GM21825 (cell line): ENCODE measurements around the gene HCFC2.

Experiments used
- ATAC-seq: cut with Tn5 transposase; IDR thresholded peaks from one replicate; pipeline ENCODE4 v1.9.1; 2021; ENCODE audit warnings: mild to moderate bottlenecking, moderate library complexity; ENCODE audit not compliant: unreplicated experiment

HCFC2 gene

DNA sequence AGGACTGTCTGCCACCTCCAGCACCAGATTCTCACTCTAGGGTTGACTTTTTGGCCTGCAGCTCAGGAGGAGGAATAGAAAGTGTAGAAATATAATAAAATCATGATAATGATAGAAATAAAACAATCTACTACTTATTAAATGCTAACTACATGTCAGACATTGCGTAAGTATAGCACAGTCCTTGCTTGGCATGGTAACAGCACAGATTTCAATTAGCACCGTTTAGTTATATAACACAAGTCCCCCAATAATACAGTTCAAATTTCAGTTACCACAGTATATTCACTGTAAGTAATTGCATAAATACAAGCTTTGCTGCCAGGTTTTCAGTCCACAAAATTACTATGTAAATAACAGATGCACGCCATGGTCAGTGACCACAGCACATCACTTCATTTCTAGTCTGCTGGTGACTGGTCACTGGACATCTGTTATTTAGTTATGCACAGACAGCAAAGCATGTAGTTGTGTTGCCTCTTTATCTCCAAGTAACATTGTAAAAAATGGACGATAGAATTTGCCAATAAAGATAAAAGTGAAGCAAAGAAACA is 7.8 kb upstream of the HCFC2 start:
- no peak for ATAC-seq

DNA sequence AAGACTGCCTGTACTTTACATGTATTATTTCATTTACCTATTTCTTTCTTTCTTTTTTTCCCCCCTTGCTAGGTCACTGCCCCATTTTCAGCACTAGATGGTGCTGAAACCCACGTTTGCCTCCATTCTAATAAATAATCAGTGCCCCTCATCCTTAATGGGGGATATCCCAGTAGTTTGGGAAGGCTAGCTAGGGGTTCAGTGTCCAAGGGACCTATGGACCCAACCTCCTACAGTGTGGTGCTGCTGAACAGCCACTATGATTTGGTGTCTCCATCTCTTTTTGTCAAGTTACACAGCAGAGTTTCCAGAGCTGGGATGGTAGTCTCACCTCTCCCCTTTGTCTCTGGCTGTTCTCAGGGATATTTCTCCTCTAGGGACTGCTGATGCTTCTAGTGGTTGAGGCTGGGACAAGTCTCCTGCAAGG is 6.5 kb upstream of the HCFC2 start:
- ATAC-seq, result no peak

DNA sequence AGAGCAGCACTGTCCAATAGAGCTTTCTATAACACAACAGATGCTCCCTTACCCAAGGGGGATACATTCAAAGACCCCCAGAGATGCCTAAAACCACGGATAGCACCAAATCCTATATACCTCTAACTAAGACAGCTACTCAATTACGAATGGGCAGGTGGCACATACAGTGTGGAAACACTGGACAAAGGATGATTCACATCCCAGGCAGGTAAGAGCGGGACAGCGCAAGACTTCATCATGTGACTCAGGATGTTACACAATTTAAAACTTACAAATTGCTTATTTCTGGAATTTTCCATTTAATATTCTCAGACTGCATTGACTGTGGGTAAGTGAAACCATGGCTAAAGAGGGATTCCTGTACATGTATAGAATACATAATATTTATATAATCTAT is 5.5 kb upstream of the HCFC2 start:
- ATAC-seq, result no peak

DNA sequence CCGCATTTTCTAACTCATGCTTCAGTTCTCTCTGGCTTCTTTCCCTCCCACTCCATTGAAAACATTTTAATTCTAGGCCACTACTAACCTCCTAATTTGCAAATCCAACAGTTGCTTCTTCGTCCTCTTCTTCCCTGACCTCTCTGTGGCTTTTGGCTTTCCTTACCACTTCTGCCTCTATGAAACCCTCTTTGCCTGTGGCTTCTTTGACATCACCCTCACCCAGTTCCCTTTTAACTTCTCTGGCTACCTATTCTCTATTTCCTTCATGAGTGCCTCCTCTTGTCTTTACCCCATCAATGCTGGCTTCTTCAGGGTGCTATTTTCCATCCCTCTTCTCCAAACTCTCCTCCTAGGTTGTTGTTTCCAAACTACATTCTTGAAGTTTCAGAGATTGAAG is 4.4 kb upstream of the HCFC2 start:
- no peak for ATAC-seq

DNA sequence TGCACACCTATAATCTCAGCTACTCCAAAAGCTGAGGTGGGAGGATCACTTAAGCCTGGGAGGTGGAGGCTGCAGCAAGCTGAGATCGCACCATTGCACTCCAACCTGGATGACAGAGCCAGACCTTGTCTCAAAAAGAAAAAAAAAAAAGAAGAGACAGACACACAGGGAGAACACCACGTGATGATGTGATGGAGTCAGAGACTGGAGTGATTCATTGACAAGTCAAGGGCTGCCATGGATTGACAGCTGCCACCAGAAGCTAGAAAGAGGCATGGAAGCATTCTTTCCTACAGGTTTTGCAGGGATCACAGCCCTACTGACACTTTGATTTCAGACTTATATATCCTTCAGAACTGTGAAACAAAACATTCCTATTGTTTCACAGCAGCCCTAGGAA is 3.5 kb upstream of the HCFC2 start:
- ATAC-seq, result no peak

DNA sequence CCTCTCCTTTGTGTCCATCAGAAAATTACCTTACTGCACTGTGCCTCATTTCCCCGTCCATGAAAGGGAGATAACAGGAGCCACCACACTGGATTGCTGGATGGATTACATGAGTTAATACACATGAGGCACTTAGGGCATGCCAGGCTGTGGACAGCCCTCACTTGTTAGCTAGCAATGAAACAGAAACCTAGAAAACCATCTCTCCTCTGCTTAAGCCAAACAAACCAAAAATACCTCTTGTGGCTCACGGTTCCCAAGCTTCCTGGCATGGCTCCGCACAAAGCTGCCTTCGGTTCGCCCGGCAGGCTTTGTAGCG is 660 bp upstream of the HCFC2 start:
- ATAC-seq, result peak; percentile 28

DNA sequence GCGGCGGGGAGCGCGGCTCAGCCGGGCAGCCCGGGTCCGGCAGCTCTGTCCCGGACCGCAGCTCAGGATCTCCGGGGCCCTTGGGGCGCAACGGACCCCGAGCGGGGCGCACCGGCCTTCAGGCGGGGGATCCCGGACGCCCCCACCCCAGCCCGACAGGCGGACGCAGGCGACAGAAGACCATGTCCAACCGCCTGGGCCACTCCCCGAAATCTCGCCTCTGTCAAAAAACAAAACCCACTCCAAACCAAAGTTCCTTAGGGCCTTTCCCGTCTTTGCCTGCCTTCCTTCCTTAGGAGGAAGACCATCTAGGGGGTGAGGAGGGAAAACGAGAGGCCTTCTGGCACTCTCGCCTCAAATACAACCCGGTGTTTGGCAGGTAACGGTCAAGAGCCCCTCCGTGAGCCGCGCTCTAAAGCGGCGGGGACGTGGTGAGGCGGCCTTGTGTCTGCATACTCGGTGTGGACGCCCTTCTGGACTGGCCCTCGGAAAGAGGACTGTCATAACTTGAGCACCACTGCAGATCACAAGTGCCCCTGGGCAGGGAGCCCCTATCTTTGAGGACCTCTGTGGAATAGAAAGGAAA is 604 bp downstream of the HCFC2 start:
- no peak for ATAC-seq

DNA sequence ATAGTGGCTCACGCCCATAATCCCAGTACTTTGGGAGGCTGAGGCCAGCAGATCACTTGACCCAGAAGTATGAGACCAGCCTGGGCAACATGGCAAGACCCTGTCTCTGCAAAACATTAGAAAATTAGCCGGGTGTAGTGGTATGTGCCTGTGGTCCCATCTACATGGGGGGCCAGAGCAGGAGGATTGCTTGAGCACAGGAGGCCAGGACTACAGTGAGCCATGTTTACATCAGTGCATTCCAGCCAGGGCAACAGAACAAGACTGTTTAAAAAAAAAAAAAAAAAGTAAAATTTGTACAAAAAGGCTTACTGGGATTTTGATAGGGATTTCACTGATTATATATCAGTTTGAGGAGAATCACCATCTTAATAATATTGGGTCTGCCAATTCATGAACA is 7.8 kb downstream of the HCFC2 start:
- ATAC-seq, result no peak

DNA sequence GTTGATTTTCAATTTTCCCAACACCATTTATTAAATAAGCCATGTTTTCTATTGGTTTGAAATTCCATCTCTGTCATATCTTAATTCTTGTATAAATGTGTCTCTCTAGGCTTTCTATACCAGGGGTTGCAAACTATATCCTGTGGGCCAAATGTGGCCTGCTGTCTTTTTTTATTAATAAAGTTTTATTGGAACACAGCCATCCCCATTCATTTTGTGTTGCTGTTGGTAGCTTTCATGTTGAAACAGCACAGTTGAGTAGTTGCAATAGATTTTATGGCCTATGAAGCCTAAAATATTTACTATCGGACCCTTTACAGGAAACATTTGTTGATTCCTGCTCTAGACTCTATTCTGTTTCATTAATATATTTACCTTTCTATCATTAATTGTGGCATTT is 9.4 kb downstream of the HCFC2 start:
- no peak for ATAC-seq

DNA sequence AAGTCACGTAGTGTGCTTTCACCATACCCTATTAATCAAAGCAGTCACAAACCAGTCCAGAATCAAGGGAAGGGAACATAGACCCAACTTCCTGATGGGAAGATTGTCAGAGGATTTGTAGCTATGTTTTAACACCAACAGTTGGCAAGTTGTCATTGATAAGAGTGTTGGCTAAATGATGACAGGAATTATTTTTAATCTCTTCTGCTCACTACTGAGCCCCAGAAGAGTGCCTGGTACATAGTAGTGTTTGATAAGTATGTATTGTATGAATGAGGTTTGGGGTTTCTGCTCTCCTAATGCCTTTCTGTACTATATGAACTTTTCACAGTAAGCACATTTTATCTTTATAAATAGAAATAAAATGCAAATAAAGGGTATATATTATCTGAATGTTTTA is 14.7 kb downstream of the HCFC2 start:
- ATAC-seq, result no peak

DNA sequence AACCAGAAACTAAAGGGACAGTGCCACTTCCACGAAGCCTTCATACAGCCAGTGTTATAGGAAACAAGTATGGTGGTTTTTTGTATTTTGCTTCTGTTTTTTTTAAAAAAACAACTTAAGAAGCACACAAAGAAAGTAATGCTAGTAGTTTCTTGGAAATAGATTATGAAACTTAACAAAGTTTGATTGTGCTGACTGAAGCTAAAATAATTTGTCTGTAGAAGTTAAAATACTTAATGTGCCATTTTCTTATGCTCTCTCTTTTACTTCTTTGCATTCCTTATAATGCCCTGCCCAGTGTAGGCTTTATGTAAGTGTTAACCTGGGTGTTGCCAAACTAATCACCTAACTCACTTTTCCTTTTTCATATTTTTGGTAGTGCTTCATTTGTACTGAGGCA is 16.4 kb downstream of the HCFC2 start:
- ATAC-seq, result no peak

DNA sequence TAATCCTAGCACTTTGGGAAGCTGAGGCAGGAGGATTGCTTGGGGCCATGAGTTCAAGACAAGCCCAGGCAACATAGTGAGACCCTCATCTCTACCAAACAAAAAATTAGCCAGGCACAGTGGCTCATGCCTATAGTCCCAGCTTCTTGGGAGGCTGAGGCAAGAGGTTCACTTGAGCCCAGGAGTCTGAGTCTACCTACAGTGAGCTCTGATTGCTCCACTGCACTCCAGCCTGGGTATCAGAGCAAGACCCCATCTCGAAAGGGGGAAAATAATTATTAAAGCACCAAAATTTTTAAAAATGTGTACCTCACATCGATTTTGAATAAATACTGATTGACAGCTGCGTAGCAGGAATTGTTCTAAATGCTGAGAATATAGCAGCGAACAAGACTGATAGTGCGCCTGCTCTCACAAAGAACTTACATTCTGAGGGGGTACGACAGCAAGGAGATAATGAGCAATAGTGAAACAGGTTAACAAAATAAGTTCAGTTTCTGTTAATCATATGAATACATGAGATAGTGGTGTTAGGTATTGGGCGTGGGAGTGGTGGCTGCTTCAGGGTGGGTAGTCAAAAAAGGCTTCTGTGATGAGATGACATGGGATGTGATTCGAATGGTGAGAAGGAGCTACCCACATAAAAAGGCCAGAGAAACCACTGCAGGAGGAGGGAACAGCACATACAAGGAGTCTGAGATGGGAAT is 19.6 kb downstream of the HCFC2 start:
- ATAC-seq, result peak; percentile 71

DNA sequence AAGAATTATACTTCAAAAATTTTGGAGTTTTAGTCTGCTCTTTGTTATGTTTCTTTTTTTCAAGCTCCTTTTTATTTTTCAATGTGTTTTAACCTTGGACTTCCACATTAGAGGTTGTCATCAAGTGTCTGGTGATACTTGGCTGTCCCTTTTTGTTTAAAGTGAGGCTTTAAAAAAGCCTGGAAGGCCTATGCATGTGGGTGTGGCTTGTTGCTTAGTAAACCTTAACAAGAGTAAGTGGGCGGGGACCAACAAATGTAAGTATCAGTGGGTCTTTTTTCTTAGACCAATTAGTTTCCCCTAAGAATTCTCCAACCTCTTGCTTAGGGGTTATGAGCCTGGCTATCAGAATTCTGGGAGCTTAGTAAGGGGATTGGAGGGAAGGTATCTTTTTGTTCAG is 26.4 kb downstream of the HCFC2 start:
- no peak for ATAC-seq

DNA sequence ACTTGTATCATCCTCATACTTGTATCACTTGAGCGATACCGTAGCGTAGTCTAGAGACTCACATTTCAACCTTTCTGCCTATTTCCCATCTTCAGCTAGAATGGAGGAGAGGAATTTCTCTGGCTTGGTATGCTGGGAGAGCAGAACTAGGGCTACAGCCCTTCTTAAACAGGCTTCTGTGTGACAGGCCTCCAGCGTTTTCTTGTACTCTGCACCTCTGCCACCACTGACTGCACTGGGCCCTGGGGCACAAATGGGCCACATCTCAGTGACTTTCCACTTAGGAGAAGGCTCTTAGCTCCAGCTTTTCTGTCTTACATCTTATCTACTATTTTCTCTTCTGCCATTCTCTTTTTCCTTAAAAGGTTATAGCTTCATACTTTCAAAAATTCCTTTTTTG is 26.8 kb downstream of the HCFC2 start:
- ATAC-seq, result no peak

DNA sequence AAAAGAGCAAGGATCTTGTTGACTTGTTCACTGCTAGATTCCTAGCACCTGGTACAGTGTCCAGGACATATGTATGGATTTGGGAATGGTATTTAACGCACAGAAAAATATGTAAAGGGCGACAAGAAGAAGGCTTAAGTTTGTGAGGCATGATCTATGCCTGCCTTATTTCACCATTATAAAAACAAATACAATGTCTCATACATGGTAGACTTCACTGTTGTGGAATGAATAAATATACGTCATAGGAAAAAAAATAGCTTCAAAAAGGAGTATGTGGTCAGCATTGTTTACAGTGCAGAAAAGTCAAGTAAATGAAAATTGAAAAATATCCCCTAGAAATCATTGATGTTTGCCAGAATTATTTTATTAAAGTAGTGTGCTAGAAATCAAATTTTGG is 30.0 kb downstream of the HCFC2 start:
- no peak for ATAC-seq

DNA sequence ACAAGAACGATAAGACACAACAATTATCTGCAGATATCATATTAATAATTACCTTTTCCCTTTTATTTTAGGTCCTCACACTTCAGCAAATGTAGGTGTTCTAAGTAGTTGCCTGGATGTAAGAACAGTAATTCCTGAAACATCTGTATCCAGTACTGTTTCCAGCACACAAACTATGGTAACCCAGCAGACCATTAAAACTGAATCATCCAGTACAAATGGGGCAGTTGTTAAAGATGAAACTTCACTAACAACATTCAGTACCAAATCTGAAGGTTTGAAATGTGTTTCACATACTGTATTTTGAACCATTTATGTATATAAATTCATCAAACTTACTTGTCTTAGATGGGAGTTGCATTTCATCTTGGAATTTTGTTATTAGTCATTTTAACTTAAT is 31.0 kb downstream of the HCFC2 start:
- ATAC-seq, result no peak

DNA sequence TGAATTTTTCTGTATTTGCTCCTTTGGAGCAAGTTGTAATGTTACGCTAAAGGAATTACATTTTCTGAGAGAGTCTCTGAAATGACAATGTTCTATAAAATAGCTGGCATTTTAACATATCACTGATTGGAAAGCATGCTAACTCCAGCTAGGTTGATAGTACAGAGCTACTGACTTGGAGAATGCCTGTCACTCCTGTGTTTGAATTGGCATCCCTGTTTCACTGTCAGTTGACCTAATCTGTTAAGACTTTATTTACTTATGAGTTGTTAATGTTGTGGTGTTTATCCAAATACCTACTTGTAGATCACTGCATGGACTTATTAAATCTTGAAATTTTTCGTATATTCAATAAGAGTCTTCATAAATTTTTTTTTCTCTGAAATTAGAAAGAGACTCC is 33.6 kb downstream of the HCFC2 start:
- no peak for ATAC-seq

DNA sequence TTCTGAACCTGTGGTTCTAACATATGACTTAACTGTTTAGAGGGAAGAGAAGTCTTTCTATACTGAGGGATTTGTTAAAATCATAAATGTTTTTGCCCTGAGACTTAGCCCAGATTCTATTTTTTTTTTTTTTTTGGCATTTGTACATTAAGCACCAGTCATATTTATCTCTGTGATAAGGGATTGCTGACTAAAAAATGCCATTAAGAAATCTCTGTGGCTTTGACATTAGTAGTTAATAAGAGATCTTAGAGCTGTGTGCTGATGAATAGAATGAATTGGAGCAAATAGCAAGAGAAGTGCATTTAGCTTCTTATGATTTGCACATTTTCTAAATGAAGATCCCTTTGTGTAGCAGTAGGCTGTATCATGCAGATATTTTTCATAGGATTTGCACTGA is 41.1 kb downstream of the HCFC2 start:
- no peak for ATAC-seq

DNA sequence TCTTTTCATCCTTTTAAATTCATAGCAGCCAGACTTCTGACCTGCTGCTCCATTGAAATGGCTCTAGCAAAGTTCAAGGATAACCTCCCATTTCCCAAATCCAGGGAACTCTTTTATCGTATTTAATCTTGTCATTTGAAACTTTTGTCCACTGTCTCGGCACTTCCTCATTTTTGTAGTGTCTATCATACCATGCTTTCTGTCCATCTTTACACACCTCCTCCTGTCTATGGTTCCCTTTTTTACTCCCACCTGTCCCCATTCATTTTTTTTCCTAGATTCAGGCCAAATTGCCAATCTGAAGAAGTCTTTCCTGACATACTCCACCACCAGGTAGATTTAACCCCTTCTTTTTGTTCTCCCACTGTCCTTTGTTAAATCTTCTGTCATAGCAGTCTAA is 42.6 kb downstream of the HCFC2 start:
- ATAC-seq, result no peak

DNA sequence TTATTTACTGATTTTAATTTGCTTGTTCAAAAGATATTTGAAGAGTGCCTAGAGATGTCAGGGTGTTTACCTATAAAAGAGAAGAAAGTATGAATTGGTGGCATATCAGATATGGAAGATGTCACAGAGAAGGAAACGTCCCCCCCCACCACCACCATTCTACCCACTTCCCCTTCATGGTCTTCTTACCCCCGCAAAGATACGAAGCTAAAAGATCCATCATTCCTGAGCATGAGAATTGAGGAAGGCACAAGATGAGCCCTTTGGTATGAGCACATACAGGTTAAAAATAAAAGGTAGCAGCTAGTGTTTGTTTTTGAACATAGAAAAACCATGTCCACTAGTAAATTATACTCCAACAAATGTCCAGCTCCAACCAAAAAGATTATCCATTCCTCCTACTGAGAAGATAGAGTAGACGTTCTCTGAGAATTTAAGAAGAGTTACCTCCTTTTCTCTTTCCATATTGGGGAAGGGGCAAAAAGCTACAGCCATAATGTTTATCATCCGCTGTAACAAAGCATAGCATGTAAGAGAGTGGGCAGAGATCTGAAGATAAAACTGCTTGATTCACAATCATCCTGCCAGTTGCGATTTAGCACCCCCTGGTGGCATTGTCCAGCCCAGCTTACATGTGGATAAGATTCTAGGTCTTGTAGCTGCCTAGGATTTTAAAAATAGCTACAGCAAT is 44.6 kb downstream of the HCFC2 start:
- ATAC-seq, result peak; percentile 78

DNA sequence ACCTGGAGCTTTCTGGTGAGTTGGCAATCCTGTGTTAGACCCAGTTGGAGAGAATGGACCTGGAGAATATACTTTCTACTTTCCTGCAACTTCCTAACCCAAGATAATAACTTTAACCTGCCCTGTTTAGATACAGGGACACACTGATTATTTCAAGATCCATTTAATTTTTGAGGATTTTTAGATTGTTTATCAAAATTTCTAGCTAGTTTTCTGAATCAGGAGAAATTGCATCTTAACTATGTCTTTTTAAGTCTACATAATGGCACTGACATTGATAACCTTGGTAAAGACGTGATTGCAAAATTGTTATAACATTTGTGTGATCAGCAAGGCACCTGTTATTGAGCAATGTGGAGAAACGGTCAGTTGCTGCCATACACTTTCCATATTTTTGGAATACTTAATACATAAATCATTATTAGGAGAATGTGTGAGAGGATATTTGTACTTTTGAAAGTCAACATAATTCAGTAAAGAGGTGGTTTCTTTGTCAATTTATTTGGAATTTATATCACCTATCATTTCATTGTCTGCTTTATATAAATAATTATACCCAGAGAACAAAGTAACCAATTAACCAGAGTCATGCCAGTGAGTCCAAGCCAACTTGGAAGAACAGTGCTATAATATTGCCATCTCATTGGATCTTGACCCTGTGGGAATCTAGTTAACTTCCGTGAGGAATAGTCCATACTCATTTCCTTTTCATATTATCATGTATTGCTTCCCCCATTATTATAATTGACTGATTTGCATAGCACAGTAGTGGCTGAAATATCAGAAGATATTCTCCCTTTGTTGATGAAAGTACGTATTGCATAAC is 45.3 kb downstream of the HCFC2 start:
- no peak for ATAC-seq
